Bronchial epithelial cell (primary cell): Measurements from ENCODE around the gene OGFOD3. TPM values are rescaled to one million over a fixed set of nuclear protein-coding genes. Genes with fewer than 3 reads are reported as not detected.

Experiments used
- DNase-seq: peaks from one replicate; pipeline ENCODE4 v3.0.0-alpha.2; 2010; ENCODE audit warnings: low read depth
- FAIRE-seq: peaks from 2 replicates; lab custom pipeline; 2011; peaks lifted over from hg19 to GRCh38; lab: Jason Lieb, UNC
- H3K27me3 ChIP-seq: 2 replicates; pipeline ENCODE4 v1.5.1; 2011; ENCODE audit warnings: low read length; ENCODE audit not compliant: control insufficient read depth, insufficient read depth
- H3K36me3 ChIP-seq: 2 replicates; pipeline ENCODE4 v1.5.1; 2011; ENCODE audit warnings: low read length; ENCODE audit not compliant: control insufficient read depth, insufficient read depth
- H3K4me3 ChIP-seq: 2 replicates; pipeline ENCODE4 v1.5.1; 2011; ENCODE audit warnings: mild to moderate bottlenecking, low read depth, low read length, control low read depth
- CTCF ChIP-seq: IDR thresholded peaks from 2 replicates; pipeline ENCODE4 v1.5.1; 2011; ENCODE audit warnings: mild to moderate bottlenecking, moderate library complexity, low read length, control low read depth, inconsistent platforms; ENCODE audit not compliant: insufficient read depth, severe bottlenecking
- total RNA-seq: library from RNA; depleted of rRNA; stranded (reverse); fragments of >200 nt; gene quantifications from 2 replicates; pipeline ENCODE4 v1.2.1, GENCODE V29; 2014

The OGFOD3 gene
- total RNA-seq, 1 donor from 2014 or later = 25.0 TPM

DNA sequence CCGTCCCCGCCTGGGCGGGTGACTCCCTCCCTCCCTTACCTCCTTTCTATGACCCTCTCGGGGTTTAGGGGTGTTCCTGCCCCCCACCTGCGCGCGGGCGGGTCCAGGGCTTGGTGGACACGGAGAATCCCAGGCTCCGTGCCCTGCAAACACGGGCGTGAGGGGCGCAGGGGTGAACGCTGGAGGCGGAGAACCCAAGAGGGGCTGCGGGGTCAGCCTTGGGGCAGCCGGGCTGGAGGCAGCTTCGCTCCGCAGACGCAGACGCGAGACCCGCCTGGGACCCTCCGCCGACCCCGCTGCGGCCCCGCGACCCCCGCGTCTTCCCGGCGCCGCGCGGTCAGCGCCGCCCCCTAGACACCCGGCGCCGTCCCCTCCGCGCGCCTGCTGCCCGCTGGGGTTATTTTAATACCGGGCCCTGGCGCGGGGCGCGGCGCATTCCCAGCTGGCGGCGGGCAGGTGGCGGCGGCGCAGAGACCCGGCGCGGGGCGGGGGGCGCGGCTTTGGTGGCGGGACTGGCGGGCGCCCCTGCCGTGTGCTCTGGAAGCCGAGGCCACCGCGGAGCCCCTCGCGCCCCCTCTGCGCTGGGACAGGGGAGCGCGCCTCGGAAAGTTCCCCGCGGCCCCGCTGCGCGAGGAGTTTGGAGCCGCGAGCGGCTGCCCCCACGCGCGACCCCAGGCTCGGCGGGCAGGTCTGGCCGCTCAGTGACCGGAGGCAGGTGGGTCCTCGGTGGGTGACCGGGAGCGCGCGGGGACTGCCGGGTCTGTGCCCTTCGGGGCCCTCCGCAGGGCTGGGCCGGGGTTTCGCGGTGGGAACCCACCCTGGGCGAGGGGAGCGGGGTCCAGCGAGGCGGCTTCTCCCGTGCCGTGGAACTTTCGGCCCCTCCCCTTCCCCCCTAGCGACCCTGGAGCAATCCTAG, 46.8 kb downstream of the OGFOD3 start, which contains the start of gene UTS2R:
TSS of gene UTS2R (plus strand) at position 433 of the 916 bp plus-strand sequence. CDS start 2,560 bp downstream, outside the sequence.
- H3K4me3 ChIP-seq = no peak within 1 kb of the TSS
- DNase-seq = no peak
- peaks cover 31% of the 10 kb centered on the region for H3K27me3 ChIP-seq

GRCh38 chr17:82370471-82371332, 47.7 kb downstream of the OGFOD3 start:
- Histone ChIP-seq H3K36me3 (no peaks in the 10 kb centered on the region), H3K4me3 (no peak overlapping the region), H3K27me3 (peaks cover 27% of the 10 kb centered on the region)
- no peak for TF ChIP-seq CTCF
- FAIRE-seq = no peak
- DNase-seq = no peak

More for the DNA sequence above, 46.8 kb downstream of the OGFOD3 start, which contains the start of gene UTS2R:
- H3K36me3 ChIP-seq = no peaks in the 10 kb centered on the region
- no peak for FAIRE-seq
- no peak for TF ChIP-seq CTCF

- no peak for DNase-seq
- TF ChIP-seq CTCF = no peak
- no peak overlapping the region for H3K4me3 ChIP-seq
- no peaks in the 10 kb centered on the region for H3K36me3 ChIP-seq
- peaks cover 21% of the 10 kb centered on the region for H3K27me3 ChIP-seq
- no peak for FAIRE-seq
Observed at GRCh38 chr17:82369211-82369610, 49.2 kb downstream of the OGFOD3 start.

- no peak for TF ChIP-seq CTCF
- Histone ChIP-seq H3K36me3 (no peaks in the 10 kb centered on the region), H3K27me3 (peaks cover 19% of the 10 kb centered on the region), H3K4me3 (no peak overlapping the region)
- FAIRE-seq (no peak), DNase-seq (no peak)
Observed at GRCh38 chr17:82367724-82368524, 50.5 kb downstream of the OGFOD3 start.

DNA sequence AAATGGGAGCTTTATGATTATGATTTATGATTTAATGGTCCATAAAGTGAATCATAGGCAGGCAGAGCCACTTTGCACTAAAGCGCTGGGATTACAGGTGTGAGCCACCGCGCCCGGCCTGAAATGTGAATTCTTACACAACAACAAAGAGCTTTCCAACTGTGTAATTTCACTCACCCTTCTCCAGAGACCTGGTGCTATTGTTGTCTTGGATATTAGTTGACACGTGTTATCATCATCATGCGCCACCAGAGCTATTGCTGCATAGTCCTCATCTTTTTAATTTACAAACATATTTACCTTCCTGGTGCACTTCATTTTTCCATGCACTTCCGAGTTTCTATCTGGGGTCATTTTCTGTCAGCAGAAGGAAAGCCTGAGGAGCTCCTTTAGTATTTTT, 51.6 kb downstream of the OGFOD3 start:
- H3K27me3 ChIP-seq = peaks cover 12% of the 10 kb centered on the region
- TF ChIP-seq CTCF = no peak
- H3K4me3 ChIP-seq = no peak overlapping the region
- no peak for FAIRE-seq
- no peaks in the 10 kb centered on the region for H3K36me3 ChIP-seq
- DNase-seq = no peak
